ENCODE results near the gene PAPOLB. TPM values are rescaled to one million over a fixed set of nuclear protein-coding genes. Genes with fewer than 3 reads are reported as not detected.

Gene PAPOLB
- total and polyA plus RNA-seq, 2 donors (not counting 3 experiments of a cell fraction or from before 2014, with no cell fraction given) = 0.07 TPM; not detected in 1

DNA sequence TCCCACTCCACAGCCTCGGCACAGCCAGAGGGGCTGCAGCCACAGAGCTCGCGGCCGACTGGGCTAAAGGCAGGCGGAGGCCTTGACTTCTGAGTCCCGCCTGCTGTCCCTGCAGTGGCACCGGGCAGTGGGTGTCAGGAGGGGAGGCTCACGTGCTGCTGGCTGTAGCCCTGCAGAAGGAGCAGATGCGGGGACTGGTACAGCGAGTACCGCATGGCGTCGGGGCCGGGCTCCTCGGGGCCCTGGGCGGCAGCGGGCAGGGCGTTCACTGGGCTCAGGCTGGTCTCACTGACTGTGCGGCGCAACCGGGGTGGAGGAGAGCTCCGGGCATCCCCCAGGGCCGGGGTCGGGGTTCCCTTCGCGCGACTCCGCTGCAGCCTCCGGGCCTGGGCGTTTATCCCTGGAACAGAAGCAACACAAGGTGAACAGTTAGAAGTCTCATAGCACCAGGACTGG, 25.6 kb downstream of the PAPOLB start:
- no peak overlapping the region for H3K4me3 ChIP-seq (replicated peaks in 1 of 3; ENCODE audit: insufficient read depth in 1 of 3, low read depth in 1 of 3, low read length in 3 of 3)
- no peak overlapping the region for H2AFZ ChIP-seq (ENCODE audit: low read depth, low read length)
- H3K27ac ChIP-seq (ENCODE audit: insufficient read depth, low read depth, low read length) = no peak overlapping the region
- no peaks in the 10 kb centered on the region for H4K20me1 ChIP-seq (replicated peaks; ENCODE audit: control insufficient read depth, extremely low read depth, insufficient read depth, low read length)
- POLR2A ChIA-PET = no interaction called here
- no peaks in the 10 kb centered on the region for H3K79me2 ChIP-seq (ENCODE audit: control insufficient read depth, insufficient read depth, low read length)
- BruUV-seq (replicated peaks) = no TSS peak
- TF ChIP-seq POLR2AphosphoS5 (IDR thresholded peaks at IDR 0.05; ENCODE audit: insufficient read depth, low read depth, low read length) = no peak
- no peak for TF ChIP-seq MYC (IDR thresholded peaks at IDR 0.05; ENCODE audit: low read depth, low read length)
- TF ChIP-seq, protein P1, sequence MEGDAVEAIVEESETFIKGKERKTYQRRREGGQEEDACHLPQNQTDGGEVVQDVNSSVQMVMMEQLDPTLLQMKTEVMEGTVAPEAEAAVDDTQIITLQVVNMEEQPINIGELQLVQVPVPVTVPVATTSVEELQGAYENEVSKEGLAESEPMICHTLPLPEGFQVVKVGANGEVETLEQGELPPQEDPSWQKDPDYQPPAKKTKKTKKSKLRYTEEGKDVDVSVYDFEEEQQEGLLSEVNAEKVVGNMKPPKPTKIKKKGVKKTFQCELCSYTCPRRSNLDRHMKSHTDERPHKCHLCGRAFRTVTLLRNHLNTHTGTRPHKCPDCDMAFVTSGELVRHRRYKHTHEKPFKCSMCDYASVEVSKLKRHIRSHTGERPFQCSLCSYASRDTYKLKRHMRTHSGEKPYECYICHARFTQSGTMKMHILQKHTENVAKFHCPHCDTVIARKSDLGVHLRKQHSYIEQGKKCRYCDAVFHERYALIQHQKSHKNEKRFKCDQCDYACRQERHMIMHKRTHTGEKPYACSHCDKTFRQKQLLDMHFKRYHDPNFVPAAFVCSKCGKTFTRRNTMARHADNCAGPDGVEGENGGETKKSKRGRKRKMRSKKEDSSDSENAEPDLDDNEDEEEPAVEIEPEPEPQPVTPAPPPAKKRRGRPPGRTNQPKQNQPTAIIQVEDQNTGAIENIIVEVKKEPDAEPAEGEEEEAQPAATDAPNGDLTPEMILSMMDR (IDR thresholded peaks at IDR 0.05; ENCODE audit: extremely low read depth in 1 of 2, insufficient read depth in 1 of 2, low read depth in 1 of 2, low read length in 2 of 2) = no peak
- TF ChIP-seq, protein P2, sequence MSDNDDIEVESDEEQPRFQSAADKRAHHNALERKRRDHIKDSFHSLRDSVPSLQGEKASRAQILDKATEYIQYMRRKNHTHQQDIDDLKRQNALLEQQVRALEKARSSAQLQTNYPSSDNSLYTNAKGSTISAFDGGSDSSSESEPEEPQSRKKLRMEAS (IDR thresholded peaks at IDR 0.05; ENCODE audit: insufficient read depth, insufficient read length) = no peak
- TF ChIP-seq JUN (IDR thresholded peaks at IDR 0.05; ENCODE audit: borderline replicate concordance, insufficient read depth, insufficient read length, low read depth) = no peak
- no peak for TF ChIP-seq GATA2 (IDR thresholded peaks at IDR 0.05; ENCODE audit: insufficient read depth, insufficient read length, low read depth, low read length)
- TF ChIP-seq FOS (IDR thresholded peaks at IDR 0.05; ENCODE audit: borderline replicate concordance, insufficient read depth, low read length) = no peak
- TF ChIP-seq POLR2A (IDR thresholded peaks at IDR 0.05; ENCODE audit: low read depth, low read length) = no peak
- TF ChIP-seq EZH2 (IDR thresholded peaks at IDR 0.05; ENCODE audit: borderline replicate concordance, low read depth, low read length, severe bottlenecking) = no peak
- H3K9me1 ChIP-seq (replicated peaks; ENCODE audit: control insufficient read depth, extremely low read depth, insufficient read depth, low read length) = no peaks in the 10 kb centered on the region
- dilution Hi-C loops (cut with MboI; ENCODE audit: extremely low pct_ligation_motif_present, low sequenced_read_pairs) = no loop called here
- no peak overlapping the region for H3K9ac ChIP-seq (replicated peaks; ENCODE audit: extremely low read depth, insufficient read depth, low read length)
- H3K36me3 ChIP-seq (ENCODE audit: control insufficient read depth in 2 of 2, extremely low read depth in 1 of 2, insufficient read depth in 2 of 2, low read length in 2 of 2) = no peaks in the 10 kb centered on the region
- intact Hi-C loops (cut with micrococcal nuclease) = no loop called here
- CTCF ChIA-PET = interaction anchor here (0.5 kb wide), 1 partner anchor 252 kb away, joined by 3 read pairs; no protein-coding TSS in a partner anchor
- FAIRE-seq = no peak
- DNase-seq (ENCODE audit: low read depth, low spot score) = no peak
- H3K9me3 ChIP-seq (replicated peaks; ENCODE audit: control insufficient read depth, insufficient read depth, low read length) = no peaks in the 10 kb centered on the region
- no peaks in the 10 kb centered on the region for H3K27me3 ChIP-seq (ENCODE audit: control insufficient read depth in 2 of 2, insufficient read depth in 2 of 2, low read length in 2 of 2)
- H3K4me2 ChIP-seq (ENCODE audit: insufficient read depth, low read length) = no peak overlapping the region
- H3K4me1 ChIP-seq (ENCODE audit: control insufficient read depth, extremely low read depth, insufficient read depth, low read length) = no peaks in the 10 kb centered on the region
